Airway epithelial cell (primary cell): ENCODE measurements around the gene TMEM231. TPM values are rescaled to one million over a fixed set of nuclear protein-coding genes. Genes with fewer than 3 reads are reported as not detected.

Experiments used
- total RNA-seq: library from RNA; depleted of rRNA; stranded (reverse); fragments of >200 nt; gene quantifications from 2 replicates; pipeline ENCODE4 v1.2.3, GENCODE V29; 2015

The TMEM231 gene, protein sequence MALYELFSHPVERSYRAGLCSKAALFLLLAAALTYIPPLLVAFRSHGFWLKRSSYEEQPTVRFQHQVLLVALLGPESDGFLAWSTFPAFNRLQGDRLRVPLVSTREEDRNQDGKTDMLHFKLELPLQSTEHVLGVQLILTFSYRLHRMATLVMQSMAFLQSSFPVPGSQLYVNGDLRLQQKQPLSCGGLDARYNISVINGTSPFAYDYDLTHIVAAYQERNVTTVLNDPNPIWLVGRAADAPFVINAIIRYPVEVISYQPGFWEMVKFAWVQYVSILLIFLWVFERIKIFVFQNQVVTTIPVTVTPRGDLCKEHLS
- total RNA-seq, result 9.0 and 9.9 TPM in 2 replicates

DNA sequence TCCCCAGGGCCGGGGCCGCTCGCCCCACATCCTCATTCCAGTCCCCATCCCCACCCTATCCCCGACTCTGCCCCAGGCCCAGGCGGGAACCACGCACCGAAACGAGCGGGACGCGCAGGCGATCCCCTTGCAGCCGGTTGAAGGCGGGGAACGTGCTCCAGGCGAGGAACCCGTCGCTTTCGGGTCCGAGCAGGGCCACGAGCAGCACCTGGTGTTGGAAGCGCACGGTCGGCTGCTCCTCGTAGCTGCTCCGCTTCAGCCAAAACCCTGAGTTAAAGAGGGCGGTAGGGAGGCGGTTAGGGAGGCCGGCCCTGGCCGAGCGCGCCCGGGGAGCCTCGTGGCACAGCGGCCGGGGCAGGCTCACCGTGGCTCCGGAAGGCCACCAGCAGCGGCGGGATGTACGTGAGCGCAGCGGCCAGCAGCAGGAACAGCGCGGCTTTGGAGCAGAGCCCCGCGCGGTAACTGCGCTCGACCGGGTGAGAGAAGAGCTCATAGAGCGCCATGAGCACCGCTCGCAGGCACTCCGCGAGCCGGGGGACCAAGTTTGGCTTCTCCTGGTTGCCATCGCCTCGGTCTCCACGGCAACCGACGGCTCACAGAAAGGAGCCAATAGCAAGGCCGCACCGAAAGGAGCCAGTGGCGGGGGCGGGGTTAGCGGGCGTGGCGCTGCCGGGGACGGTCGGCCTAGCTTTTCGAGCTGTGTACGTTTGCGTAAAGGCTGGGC is at the start of gene TMEM231:
Gene TMEM231, minus strand, starts transcription at position 546 of the 724 bp plus-strand sequence. Its CDS starts 43 bp downstream, at position 503.

DNA sequence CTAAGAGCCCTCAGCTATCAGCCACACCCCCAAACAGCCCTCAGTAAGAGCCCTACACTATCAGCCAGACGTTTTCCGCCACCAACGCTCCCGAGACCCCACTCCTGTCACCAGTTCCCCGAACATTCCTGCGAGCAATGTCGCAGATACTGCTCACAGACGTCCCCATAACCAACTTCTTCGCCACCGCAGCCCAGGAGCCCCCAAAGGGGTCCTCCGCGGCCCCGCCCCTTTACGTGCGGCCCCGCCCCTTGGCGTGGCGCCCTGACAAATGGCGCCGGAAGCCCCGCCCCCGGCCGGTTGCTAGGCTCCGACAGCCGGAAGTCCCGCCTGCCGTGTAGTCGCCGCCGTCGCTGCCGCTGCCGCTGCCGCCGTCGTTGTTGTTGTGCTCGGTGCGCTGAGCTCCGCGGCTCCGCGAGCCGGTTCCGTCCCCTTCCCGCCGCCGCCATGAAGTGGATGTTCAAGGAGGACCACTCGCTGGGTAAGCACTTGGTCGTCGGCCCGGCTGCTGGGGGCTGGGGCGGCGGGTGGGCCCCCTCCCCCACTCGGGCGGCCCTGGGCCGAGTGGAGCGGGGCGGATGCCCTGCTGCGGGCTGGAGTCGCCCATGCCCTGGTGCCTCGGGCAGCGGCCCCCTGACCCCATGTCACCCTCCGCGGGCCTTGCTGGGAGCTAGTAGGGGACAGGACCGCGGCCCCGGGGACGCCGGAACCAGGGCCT is 10.1 kb upstream of the TMEM231 start, which contains the start of gene GABARAPL2:
Gene GABARAPL2, plus strand, starts transcription at position 340 of the 718 bp plus-strand sequence. Its CDS starts 108 bp downstream, at position 448.

DNA sequence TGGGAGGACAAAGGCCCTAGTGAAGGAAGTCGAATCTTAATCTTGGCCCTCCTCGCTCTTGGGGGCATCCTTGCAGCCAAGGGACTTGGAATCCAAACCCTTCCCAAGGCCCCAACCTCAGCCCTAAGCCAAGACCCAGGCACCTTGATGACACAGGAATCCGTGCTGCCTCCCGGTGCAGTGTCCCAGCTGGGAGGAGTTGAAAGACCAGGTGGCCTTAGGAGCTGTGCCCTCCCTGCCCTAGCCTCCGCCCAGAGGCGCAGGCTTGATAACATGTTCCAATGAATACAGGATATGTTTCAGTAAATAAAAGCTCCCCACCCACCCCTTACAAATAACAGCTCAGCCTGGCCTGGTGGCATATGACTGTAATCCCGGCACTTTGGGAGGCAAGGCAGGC is 20.2 kb downstream of the TMEM231 start, which contains the start of gene CHST5:
Gene CHST5, minus strand, starts transcription at position 208 of the 400 bp plus-strand sequence. CDS start 5,724 bp downstream, outside the sequence.

DNA sequence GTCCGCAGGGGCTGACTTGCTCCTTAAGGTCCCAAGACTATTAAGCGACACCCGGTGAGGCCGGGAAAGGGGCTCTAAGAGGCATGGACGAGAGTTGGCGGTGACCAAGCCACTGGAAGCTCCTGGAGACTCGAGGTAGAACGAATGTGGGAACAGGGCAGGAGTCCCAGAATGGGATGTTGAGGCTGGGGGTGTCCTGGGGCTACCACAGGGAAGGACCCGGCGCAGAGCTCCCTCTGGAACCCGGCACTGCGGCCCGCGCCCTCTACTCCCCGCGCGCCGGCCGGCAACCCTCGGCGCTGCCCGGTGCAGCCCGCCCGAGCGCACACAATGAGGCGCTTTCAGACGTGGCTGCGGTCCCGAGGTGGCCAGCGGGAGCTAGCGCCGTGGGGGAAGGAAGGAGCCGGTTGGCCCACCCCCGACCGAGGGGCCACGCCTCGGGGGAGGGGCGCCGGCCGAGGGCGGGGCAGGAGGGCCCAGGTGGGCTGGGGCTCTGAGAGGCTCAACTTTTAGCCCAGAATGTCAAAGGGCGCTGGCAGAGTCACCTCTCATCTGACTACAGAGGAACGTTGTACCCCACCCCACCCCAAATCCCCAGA is 60.9 kb downstream of the TMEM231 start, which contains the start of gene CHST6:
Gene CHST6, minus strand, starts transcription at position 366 of the 599 bp plus-strand sequence. CDS start 15,613 bp downstream, outside the sequence.

Other genes starting within 250 kb of the TMEM231 start
- gene CFDP1, start 122.7 kb downstream of the TMEM231 start, total RNA-seq, result 36.8 and 56.3 TPM in 2 replicates
- 15.4 and 17.6 TPM in 2 replicates for gene TMEM170A, start 91.6 kb downstream of the TMEM231 start, total RNA-seq
- 1.3 and 1.5 TPM in 2 replicates for gene CHST6, start 60.8 kb downstream of the TMEM231 start, total RNA-seq
- gene CHST5, start 20.1 kb downstream of the TMEM231 start, total RNA-seq, result not detected in 2 replicates
- gene GABARAPL2, start 10.1 kb upstream of the TMEM231 start, total RNA-seq, result 53.8 and 70.7 TPM in 2 replicates
- gene ADAT1, start 67.0 kb upstream of the TMEM231 start, total RNA-seq, result 30.7 and 43.7 TPM in 2 replicates
- gene KARS1, start 91.4 kb upstream of the TMEM231 start, total RNA-seq, result 176 and 180 TPM in 2 replicates
- gene TERF2IP, start 91.5 kb upstream of the TMEM231 start, total RNA-seq, result 38.1 and 41.4 TPM in 2 replicates
- not detected in 2 replicates for gene CPHXL2, start 120.8 kb upstream of the TMEM231 start, total RNA-seq
- not detected in 2 replicates for gene DUXB, start 145.2 kb upstream of the TMEM231 start, total RNA-seq
- gene CPHXL, start 170.2 kb upstream of the TMEM231 start, total RNA-seq, result not detected in 2 replicates